Muscle layer of duodenum (tissue), 2 donors: ENCODE results near the gene GSTM2.
"Not testable (repeated sequence)": the region's sequence is repeated elsewhere in the genome, so short reads cannot be mapped to it uniquely, and the experiment has no call there.

ENCODE experiments used
- H3K27ac ChIP-seq: one replicate; pipeline ENCODE4 v1.7.0; 2013; ENCODE audit warnings: mild to moderate bottlenecking, low read length
- H3K27me3 ChIP-seq: one replicate; pipeline ENCODE4 v1.7.0; 2013; ENCODE audit warnings: low read depth, mild to moderate bottlenecking, control low read depth, low read length
- H3K36me3 ChIP-seq, 2 donors: one replicate each; pipeline ENCODE4 v1.7.0; 2013; ENCODE audit warnings: low read length in 2 of 2, control low read depth in 1 of 2, mild to moderate bottlenecking in 1 of 2; ENCODE audit not compliant: insufficient read depth in 2 of 2, control insufficient read depth in 1 of 2
- H3K4me1 ChIP-seq, 2 donors: one replicate each; pipeline ENCODE4 v1.7.0; 2013; ENCODE audit warnings: low read length in 2 of 2, mild to moderate bottlenecking in 2 of 2, control low read depth in 1 of 2, moderate library complexity in 1 of 2; ENCODE audit not compliant: insufficient read depth in 2 of 2, control insufficient read depth in 1 of 2
- H3K4me3 ChIP-seq, 2 donors: one replicate each; pipeline ENCODE4 v1.7.0; 2013; ENCODE audit warnings: low read length in 2 of 2, low read depth in 1 of 2, mild to moderate bottlenecking in 1 of 2
- H3K9me3 ChIP-seq, 2 donors: one replicate each; pipeline ENCODE4 v1.7.0; 2013; ENCODE audit warnings: low read length in 2 of 2, control low read depth in 1 of 2, mild to moderate bottlenecking in 1 of 2; ENCODE audit not compliant: control insufficient read depth in 1 of 2
- donor health status: healthy.

The GSTM2 gene

GRCh38 chr1:109655615-109656519 is 12.0 kb upstream of the GSTM2 start, which contains the start of gene GSTM4:
Gene GSTM4 (plus strand): TSS chr1:109656099. CDS start chr1:109656390, 291 bp downstream.
- Histone ChIP-seq H3K4me3 (peak within 1 kb of the TSS; percentile 75 to 81), H3K27ac (peak within 1 kb of the TSS; percentile 92), H3K36me3 (peaks cover 14 to 26% of the 10 kb centered on the region in 2 donors), H3K27me3 (no peaks in the 10 kb centered on the region), H3K4me1 (peaks cover 0 to 28% of the 10 kb centered on the region in 2 donors), H3K9me3 (no peaks in the 10 kb centered on the region)

- no peaks in the 10 kb centered on the region for H3K27me3 ChIP-seq
- H3K4me3 ChIP-seq: no peak overlapping the region
- H3K9me3 ChIP-seq: no peaks in the 10 kb centered on the region
- H3K4me1 ChIP-seq: peaks cover 0 to 28% of the 10 kb centered on the region in 2 donors
- peaks cover 14 to 30% of the 10 kb centered on the region in 2 donors for H3K36me3 ChIP-seq
- no peak overlapping the region for H3K27ac ChIP-seq
These were observed 10.5 kb upstream of the GSTM2 start for GRCh38 chr1:109657395-109657794.

GRCh38 chr1:109657970-109658369 is 9.9 kb upstream of the GSTM2 start:
- H3K27ac ChIP-seq: no peak overlapping the region

GRCh38 chr1:109658533-109659042 is 9.3 kb upstream of the GSTM2 start:
- Histone ChIP-seq H3K27me3 (no peaks in the 10 kb centered on the region), H3K4me1 (peaks cover 0 to 28% of the 10 kb centered on the region in 2 donors), H3K36me3 (peaks cover 14 to 30% of the 10 kb centered on the region in 2 donors), H3K9me3 (no peaks in the 10 kb centered on the region), H3K4me3 (no peak overlapping the region), H3K27ac (no peak overlapping the region)

More at GRCh38 chr1:109657970-109658369, 9.9 kb upstream of the GSTM2 start:
- peaks cover 14 to 30% of the 10 kb centered on the region in 2 donors for H3K36me3 ChIP-seq
- H3K4me1 ChIP-seq: peaks cover 0 to 28% of the 10 kb centered on the region in 2 donors
- H3K4me3 ChIP-seq: no peak overlapping the region
- H3K9me3 ChIP-seq: no peaks in the 10 kb centered on the region
- no peaks in the 10 kb centered on the region for H3K27me3 ChIP-seq

- H3K4me3 ChIP-seq: no peak overlapping the region
- H3K36me3 ChIP-seq: peaks cover 14 to 30% of the 10 kb centered on the region in 2 donors
- no peaks in the 10 kb centered on the region for H3K27me3 ChIP-seq
- H3K4me1 ChIP-seq: peaks cover 0 to 28% of the 10 kb centered on the region in 2 donors
- no peak overlapping the region for H3K27ac ChIP-seq
- H3K9me3 ChIP-seq: no peaks in the 10 kb centered on the region
These were observed 8.7 kb upstream of the GSTM2 start for GRCh38 chr1:109659145-109659544.

- Histone ChIP-seq H3K27ac (no peak overlapping the region), H3K4me1 (peaks cover 0 to 19% of the 10 kb centered on the region in 2 donors), H3K9me3 (no peaks in the 10 kb centered on the region), H3K36me3 (peaks cover 14 to 30% of the 10 kb centered on the region in 2 donors), H3K27me3 (no peaks in the 10 kb centered on the region), H3K4me3 (no peak overlapping the region)
These were observed 7.7 kb upstream of the GSTM2 start for GRCh38 chr1:109659997-109660690.

GRCh38 chr1:109660691-109661026 is 7.2 kb upstream of the GSTM2 start:
- peaks cover 14 to 30% of the 10 kb centered on the region in 2 donors for H3K36me3 ChIP-seq
- H3K9me3 ChIP-seq, H3K4me3 ChIP-seq, H3K27me3 ChIP-seq, H3K27ac ChIP-seq: not testable (repeated sequence)
- H3K4me1 ChIP-seq: peaks cover 0 to 14% of the 10 kb centered on the region in 2 donors

- Histone ChIP-seq H3K4me3 (no peak overlapping the region), H3K27ac (no peak overlapping the region), H3K4me1 (peaks cover 0 to 10% of the 10 kb centered on the region in 2 donors), H3K36me3 (peaks cover 14 to 30% of the 10 kb centered on the region in 2 donors), H3K27me3 (no peaks in the 10 kb centered on the region), H3K9me3 (no peaks in the 10 kb centered on the region)
These were observed 6.5 kb upstream of the GSTM2 start for GRCh38 chr1:109661391-109661790.

- peaks cover 5 to 11% of the 10 kb centered on the region in 2 donors for H3K4me1 ChIP-seq
- H3K27ac ChIP-seq: no peak overlapping the region
- H3K9me3 ChIP-seq: no peaks in the 10 kb centered on the region
- no peaks in the 10 kb centered on the region for H3K27me3 ChIP-seq
- H3K36me3 ChIP-seq: peaks cover 8 to 13% of the 10 kb centered on the region in 2 donors
- H3K4me3 ChIP-seq: no peak overlapping the region
These were observed 3.2 kb upstream of the GSTM2 start for GRCh38 chr1:109664671-109665070.

- no peaks in the 10 kb centered on the region for H3K9me3 ChIP-seq
- peaks cover 5 to 11% of the 10 kb centered on the region in 2 donors for H3K4me1 ChIP-seq
- H3K36me3 ChIP-seq: peaks cover 3 to 10% of the 10 kb centered on the region in 2 donors
- H3K27ac ChIP-seq: no peak overlapping the region
- no peaks in the 10 kb centered on the region for H3K27me3 ChIP-seq
- H3K4me3 ChIP-seq: peak overlapping the region; percentile 56 to 72
These were observed 392 bp downstream of the GSTM2 start for GRCh38 chr1:109668123-109668775.
